MM.1S (cell line): ENCODE data around the gene TP53I3.

ENCODE experiments used
- EZH2phosphoT487 ChIP-seq: fragments of 300-600 bp; sonication (generic); IDR thresholded peaks from 2 replicates; pipeline ENCODE4 v1.6.1; 2018; ENCODE audit warnings: antibody characterized with exemption, low read length
- TF ChIP-seq, protein P1 (sequence below): fragments of 300-600 bp; sonication (generic); IDR thresholded peaks from 2 replicates; pipeline ENCODE4 v1.5.1; 2016; ENCODE audit warnings: antibody characterized with exemption, low read length, mixed read lengths

GRCh38 chr2:24083567-24084385, 858 bp downstream of the TP53I3 start:
- TF ChIP-seq, protein P1, sequence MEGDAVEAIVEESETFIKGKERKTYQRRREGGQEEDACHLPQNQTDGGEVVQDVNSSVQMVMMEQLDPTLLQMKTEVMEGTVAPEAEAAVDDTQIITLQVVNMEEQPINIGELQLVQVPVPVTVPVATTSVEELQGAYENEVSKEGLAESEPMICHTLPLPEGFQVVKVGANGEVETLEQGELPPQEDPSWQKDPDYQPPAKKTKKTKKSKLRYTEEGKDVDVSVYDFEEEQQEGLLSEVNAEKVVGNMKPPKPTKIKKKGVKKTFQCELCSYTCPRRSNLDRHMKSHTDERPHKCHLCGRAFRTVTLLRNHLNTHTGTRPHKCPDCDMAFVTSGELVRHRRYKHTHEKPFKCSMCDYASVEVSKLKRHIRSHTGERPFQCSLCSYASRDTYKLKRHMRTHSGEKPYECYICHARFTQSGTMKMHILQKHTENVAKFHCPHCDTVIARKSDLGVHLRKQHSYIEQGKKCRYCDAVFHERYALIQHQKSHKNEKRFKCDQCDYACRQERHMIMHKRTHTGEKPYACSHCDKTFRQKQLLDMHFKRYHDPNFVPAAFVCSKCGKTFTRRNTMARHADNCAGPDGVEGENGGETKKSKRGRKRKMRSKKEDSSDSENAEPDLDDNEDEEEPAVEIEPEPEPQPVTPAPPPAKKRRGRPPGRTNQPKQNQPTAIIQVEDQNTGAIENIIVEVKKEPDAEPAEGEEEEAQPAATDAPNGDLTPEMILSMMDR = no peak
- no peak for TF ChIP-seq EZH2phosphoT487
